Measurements from ENCODE around the gene MYL7.
"Not testable (repeated sequence)": the region's sequence is repeated elsewhere in the genome, so short reads cannot be mapped to it uniquely, and the experiment has no call there.

- TF ChIP-seq CHD2 (IDR thresholded peaks at IDR 0.05; ENCODE audit: low read length, partially characterized antibody); TAF1 (IDR thresholded peaks at IDR 0.05; ENCODE audit: borderline replicate concordance, low read depth, low read length); SMC3 (IDR thresholded peaks at IDR 0.05; ENCODE audit: low read depth, low read length); CTCF (IDR thresholded peaks at IDR 0.05); POLR2AphosphoS5 (IDR thresholded peaks at IDR 0.05; ENCODE audit: low read depth, low read length); EZH2phosphoT487 (IDR thresholded peaks at IDR 0.05; ENCODE audit: borderline replicate concordance, low read depth); NFIC (IDR thresholded peaks at IDR 0.05; ENCODE audit: borderline replicate concordance); PBX3 (IDR thresholded peaks at IDR 0.05); TCF12 (IDR thresholded peaks at IDR 0.05): not testable (repeated sequence)
- TF ChIP-seq, protein P1, sequence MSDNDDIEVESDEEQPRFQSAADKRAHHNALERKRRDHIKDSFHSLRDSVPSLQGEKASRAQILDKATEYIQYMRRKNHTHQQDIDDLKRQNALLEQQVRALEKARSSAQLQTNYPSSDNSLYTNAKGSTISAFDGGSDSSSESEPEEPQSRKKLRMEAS (IDR thresholded peaks at IDR 0.05; ENCODE audit: low read depth), result not testable (repeated sequence)
Observed at GRCh38 chr7:44174694-44174948, 33.5 kb upstream of the MYL7 start.
